ENCODE data around the gene CTNND2. TPM values are rescaled to one million over a fixed set of nuclear protein-coding genes. Genes with fewer than 3 reads are reported as not detected.

CTNND2 gene
- total RNA-seq, 1 donor from 2014 or later = 0.29 TPM

DNA sequence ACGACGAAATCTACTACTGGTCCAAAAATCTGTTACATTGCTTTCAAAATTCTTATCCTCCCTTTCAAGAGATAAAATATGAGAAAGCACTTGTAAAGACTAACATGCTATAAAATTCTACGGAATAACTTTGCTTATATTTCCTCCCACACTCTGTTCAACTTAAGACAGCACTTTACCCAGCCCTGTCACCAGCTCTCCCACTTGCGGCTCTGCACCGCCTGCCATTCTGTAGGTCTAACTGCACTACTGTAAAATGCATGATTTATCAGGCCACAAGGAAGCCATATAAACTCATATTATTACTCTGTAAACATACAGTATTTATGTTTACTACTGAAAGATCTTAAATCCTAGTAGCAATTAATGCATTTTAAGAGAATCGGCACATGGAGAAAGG is 11.4 kb downstream of the CTNND2 start:
- TF ChIP-seq, protein P1, sequence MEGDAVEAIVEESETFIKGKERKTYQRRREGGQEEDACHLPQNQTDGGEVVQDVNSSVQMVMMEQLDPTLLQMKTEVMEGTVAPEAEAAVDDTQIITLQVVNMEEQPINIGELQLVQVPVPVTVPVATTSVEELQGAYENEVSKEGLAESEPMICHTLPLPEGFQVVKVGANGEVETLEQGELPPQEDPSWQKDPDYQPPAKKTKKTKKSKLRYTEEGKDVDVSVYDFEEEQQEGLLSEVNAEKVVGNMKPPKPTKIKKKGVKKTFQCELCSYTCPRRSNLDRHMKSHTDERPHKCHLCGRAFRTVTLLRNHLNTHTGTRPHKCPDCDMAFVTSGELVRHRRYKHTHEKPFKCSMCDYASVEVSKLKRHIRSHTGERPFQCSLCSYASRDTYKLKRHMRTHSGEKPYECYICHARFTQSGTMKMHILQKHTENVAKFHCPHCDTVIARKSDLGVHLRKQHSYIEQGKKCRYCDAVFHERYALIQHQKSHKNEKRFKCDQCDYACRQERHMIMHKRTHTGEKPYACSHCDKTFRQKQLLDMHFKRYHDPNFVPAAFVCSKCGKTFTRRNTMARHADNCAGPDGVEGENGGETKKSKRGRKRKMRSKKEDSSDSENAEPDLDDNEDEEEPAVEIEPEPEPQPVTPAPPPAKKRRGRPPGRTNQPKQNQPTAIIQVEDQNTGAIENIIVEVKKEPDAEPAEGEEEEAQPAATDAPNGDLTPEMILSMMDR (IDR thresholded peaks at IDR 0.05; ENCODE audit: insufficient read depth, low read length, poor library complexity, severe bottlenecking) = no peak
- no peak for DNase-seq (ENCODE audit: low read depth)
- Histone ChIP-seq H3K27me3 (ENCODE audit: control insufficient read depth, insufficient read depth, low read length) (no peaks in the 10 kb centered on the region), H3K4me3 (ENCODE audit: low read depth, low read length) (no peak overlapping the region), H3K36me3 (ENCODE audit: control insufficient read depth, insufficient read depth, low read length) (no peaks in the 10 kb centered on the region)

DNA sequence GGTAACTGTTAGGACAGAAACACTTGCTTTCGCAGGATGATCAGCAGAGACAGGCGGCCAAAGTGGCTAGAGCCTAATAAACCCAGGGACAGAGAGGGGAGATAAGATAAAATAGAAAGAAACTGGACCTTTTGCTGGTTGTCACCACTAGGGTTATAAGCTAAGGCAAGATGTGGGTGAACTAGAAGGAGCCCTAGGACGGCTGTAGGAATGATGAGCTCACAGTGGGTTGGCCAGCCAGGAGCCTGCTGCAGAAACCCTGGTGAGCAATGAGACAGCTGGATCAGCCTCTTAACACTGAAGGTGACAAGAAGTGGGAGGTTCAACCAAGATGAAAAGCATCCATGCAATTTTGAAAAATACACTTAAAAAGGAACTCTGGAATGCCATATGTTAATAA is 13.5 kb downstream of the CTNND2 start:
- no peak overlapping the region for H3K4me3 ChIP-seq (ENCODE audit: low read depth, low read length)
- no peak for DNase-seq (ENCODE audit: low read depth)
- no peaks in the 10 kb centered on the region for H3K27me3 ChIP-seq (ENCODE audit: control insufficient read depth, insufficient read depth, low read length)
- H3K36me3 ChIP-seq (ENCODE audit: control insufficient read depth, insufficient read depth, low read length) = no peaks in the 10 kb centered on the region
- TF ChIP-seq, protein P1 (IDR thresholded peaks at IDR 0.05; ENCODE audit: insufficient read depth, low read length, poor library complexity, severe bottlenecking) = no peak

DNA sequence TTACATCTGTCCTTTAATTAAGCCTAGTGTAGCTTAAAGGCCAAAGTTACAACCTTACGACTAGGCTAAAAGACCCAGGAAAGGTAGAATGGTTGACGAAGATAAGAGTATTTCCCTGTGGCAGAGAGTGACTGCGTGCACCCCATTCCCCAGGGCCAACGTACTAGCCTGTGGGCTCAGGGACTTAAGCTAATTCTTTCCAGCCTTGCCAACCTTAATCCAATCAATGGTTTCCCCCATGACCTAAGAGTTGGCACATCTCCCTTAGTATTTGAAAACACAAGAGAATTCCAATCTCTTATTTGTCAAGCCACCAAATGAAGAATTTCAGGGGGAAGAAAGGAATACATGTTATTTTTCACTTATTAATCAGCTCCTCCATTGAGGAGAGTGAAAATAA is 16.0 kb downstream of the CTNND2 start:
- Histone ChIP-seq H3K27me3 (ENCODE audit: control insufficient read depth, insufficient read depth, low read length) (no peaks in the 10 kb centered on the region), H3K4me3 (ENCODE audit: low read depth, low read length) (no peak overlapping the region), H3K36me3 (ENCODE audit: control insufficient read depth, insufficient read depth, low read length) (no peaks in the 10 kb centered on the region)
- TF ChIP-seq, protein P1 (IDR thresholded peaks at IDR 0.05; ENCODE audit: insufficient read depth, low read length, poor library complexity, severe bottlenecking) = no peak
- DNase-seq (ENCODE audit: low read depth) = no peak

DNA sequence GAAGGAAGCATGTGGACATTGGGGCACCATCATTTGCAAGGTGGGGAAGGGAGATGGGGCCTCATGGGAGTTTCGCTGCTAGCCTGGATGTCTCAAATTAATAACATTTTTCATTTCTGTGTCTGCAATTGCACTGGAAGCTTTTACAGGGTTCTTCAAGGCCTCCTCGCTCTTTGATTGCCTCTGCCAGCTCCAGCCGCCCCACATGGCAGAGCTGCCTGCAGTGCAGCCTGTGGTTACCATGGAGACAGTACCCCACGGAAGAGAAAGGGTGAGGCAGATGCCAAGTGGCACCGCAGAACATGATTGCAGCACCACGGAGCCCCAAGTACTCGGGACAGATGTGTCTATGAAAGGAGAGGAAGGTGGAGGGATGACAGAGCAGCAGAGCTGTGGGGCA is 25.4 kb downstream of the CTNND2 start:
- Histone ChIP-seq H3K36me3 (ENCODE audit: control insufficient read depth, insufficient read depth, low read length) (no peaks in the 10 kb centered on the region), H3K4me3 (ENCODE audit: low read depth, low read length) (no peak overlapping the region), H3K27me3 (ENCODE audit: control insufficient read depth, insufficient read depth, low read length) (no peaks in the 10 kb centered on the region)
- no peak for DNase-seq (ENCODE audit: low read depth)
- TF ChIP-seq, protein P1 (IDR thresholded peaks at IDR 0.05; ENCODE audit: insufficient read depth, low read length, poor library complexity, severe bottlenecking) = no peak

DNA sequence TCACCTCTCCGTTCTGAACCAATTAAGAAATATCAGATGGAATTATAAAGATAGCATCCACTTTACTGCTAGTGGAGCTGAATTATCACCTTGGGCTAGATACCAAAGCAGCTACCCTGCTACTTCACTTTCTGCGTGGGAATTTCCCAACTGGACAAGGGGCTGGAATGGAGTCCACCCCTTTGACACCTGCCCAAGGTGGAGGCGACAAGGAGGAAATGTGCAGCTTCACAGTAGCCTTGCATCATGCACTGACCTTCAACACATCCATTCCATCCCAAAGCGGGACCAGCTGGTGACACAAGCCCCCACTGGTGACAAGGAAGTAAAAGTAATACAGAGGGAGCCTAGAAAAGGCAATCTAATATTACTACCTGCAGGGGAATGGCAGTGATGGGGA is 30.7 kb downstream of the CTNND2 start:
- Histone ChIP-seq H3K36me3 (ENCODE audit: control insufficient read depth, insufficient read depth, low read length) (no peaks in the 10 kb centered on the region), H3K27me3 (ENCODE audit: control insufficient read depth, insufficient read depth, low read length) (no peaks in the 10 kb centered on the region), H3K4me3 (ENCODE audit: low read depth, low read length) (no peak overlapping the region)
- TF ChIP-seq, protein P1 (IDR thresholded peaks at IDR 0.05; ENCODE audit: insufficient read depth, low read length, poor library complexity, severe bottlenecking) = no peak
- DNase-seq (ENCODE audit: low read depth) = no peak

DNA sequence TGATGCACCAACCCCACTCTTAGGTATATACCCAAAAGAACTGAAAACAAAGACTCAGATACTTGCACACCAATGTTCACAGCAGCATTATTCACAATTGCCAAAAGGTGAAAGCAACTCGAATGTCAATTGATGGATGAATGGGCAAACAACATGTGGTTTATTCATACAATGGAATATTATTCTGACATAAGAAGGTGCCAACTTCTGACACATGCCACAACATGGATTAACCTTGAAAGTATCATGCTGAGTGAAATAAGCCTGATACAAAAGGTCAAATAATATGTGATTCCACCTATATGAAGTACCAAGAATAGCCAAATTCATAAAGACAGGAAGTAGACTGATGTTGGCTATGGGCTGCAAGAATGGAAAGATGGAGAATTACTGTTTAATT is 35.0 kb downstream of the CTNND2 start:
- no peak overlapping the region for H3K4me3 ChIP-seq (ENCODE audit: low read depth, low read length)
- no peaks in the 10 kb centered on the region for H3K36me3 ChIP-seq (ENCODE audit: control insufficient read depth, insufficient read depth, low read length)
- DNase-seq (ENCODE audit: low read depth) = no peak
- H3K27me3 ChIP-seq (ENCODE audit: control insufficient read depth, insufficient read depth, low read length) = no peaks in the 10 kb centered on the region
- TF ChIP-seq, protein P1 (IDR thresholded peaks at IDR 0.05; ENCODE audit: insufficient read depth, low read length, poor library complexity, severe bottlenecking) = no peak
